Activated CD4-positive, alpha-beta T cell treated with anti-CD3 and anti-CD28 coated beads, Interleukin-2, amount 50 U/mL, for 24 hours (primary cell): ENCODE results near the gene SMPDL3B.
A peak's percentile ranks its signal among the peaks of the same experiment; 100 is the strongest.

Source experiments
- DNase-seq, 2 donors: peaks; one replicate each; pipeline ENCODE4 v3.0.0-alpha.2; 2020; ENCODE audit warnings: low read depth in 1 of 2, low spot score in 1 of 2

Gene SMPDL3B

DNA sequence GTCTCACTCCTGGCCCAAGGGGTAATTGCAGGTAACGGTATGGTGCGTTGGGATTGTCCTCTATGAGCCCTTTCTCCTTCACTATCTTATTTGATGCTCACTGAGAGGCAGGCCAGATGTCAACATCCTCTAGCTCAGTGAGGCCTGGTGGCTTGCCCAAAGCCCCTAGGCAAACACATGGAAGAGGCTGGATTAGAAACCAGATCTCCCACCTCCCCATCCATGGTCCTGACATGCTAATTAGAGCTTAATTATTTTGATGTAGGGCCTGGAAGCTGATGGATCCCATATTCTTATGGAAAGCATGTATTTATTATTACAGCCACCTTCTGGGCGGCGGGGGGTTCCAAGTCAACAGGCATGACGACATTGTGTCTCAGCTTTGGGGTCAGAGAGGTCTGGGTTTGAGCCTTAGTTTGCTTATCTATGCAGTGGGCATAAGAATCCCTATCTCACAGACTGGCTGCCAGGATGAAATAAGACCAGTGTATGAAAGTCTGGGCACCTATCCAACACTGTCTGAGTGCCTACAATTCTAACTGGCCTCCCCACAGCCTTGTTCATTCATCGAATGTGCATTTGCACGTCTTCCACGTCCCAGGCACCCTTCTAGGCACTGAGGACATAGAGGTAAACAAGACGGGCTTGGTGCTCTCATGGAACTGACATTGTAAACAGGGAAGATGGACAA, 6.2 kb downstream of the SMPDL3B start:
- no peak for DNase-seq

DNA sequence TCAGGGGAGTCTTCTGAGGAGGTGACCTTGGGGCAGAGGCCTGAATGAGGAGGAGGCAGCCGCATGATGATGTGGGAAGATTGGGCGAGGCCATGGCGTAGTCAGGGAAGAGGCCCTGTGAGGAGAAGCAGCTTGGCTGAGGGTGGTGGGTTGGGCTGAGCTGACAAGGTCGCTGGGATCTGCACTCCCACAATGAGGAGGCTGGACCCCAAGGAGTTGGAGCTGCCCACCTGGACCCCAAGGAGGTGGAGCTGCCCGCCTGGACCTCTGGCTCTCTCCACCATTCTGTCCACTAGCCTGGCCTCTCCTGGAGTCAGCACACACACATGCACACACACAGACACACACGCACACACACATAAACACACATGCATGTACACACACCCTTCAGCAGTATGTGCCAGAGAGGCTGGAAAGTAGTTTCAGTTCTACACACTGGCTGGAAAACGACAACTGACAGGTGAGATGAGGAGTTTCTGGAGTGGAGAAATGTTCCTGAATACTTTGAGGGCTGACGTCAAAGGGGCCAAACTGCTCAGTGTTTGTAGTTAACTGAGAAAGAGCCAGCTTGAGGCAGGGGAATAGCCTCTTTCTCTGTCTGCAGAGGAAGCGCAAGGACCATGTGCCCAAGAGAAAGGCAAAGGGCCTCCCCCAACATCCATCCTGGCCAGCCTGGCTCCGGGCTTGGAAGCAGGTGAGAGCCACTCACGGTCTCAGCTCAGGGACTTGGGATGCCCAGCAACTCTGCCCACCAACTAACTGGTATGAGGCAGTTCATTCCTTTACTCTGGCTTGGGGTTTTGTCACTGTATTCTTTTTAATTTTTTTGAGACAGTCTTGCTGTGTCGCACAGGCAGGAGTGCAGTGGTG, 7.1 kb downstream of the SMPDL3B start:
- no peak for DNase-seq

DNA sequence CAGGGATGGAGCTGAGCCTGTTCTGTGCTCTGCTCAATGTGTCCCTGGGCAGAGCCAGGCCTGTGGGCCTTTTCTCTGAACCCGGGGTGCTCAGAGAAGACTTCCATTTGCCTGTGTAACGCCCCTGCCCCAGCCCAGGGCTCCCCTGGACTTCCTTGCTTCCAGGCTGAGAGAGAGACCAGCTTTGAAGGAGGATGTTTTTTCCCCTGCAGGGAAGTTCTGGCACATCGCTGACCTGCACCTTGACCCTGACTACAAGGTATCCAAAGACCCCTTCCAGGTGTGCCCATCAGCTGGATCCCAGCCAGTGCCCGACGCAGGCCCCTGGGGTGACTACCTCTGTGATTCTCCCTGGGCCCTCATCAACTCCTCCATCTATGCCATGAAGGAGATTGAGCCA, 10.2 kb downstream of the SMPDL3B start:
- DNase-seq: no peak

DNA sequence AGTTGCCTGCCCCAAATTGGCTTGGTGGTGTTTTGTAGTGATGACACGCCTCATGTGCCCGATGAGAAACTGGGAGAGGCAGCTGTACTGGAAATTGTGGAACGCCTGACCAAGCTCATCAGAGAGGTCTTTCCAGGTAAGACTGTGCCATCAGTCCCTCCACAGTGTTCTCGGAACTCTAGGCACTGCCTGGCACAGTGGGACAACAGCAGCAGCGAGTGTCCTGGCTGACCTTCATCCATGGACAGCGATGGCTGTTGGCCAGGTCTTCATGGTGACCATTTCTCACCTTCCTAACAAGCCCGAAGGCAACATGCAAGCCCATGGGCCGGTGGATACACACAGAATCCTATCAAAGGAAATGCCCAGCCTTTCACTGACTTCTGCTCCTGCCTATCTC, 14.2 kb downstream of the SMPDL3B start:
- no peak for DNase-seq

DNA sequence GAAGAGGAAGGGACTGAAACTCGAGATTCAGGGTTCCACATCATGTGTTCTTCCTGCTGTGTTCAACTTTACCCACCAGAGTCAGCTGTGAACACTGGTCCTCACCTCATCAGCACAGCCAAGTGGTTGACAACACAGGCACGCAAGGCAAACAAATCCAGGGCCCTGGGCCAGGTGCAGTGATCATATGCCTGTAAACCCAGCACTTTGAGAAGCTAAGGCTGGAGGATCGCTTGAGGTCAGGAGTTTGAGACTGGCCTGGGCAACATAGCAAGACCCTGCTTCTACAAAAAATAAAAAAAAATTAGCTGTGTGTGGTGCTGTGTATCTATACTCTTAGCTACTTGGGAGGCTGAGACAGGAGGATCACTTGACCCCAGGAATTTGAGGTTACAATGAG, 16.6 kb downstream of the SMPDL3B start:
- no peak for DNase-seq

DNA sequence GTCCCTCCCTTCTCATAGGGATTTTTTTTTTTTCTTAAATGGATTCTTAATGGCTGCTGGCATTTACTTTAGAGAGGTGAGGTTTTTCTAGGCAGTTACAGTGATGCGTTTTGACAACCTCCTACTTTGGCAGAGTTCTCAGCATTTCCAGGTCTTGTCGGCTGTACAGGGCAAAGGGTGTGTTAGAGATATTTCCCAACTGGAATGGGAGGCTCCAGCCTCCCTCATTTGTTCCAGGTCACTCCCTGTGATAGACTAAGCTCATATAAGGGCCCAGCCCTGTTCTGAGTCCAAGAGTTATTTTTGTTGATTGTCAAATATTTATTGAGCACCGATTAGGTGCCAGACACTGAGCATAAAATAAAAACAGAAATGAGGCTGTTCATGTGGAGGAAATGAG, 17.3 kb downstream of the SMPDL3B start:
- DNase-seq: no peak

DNA sequence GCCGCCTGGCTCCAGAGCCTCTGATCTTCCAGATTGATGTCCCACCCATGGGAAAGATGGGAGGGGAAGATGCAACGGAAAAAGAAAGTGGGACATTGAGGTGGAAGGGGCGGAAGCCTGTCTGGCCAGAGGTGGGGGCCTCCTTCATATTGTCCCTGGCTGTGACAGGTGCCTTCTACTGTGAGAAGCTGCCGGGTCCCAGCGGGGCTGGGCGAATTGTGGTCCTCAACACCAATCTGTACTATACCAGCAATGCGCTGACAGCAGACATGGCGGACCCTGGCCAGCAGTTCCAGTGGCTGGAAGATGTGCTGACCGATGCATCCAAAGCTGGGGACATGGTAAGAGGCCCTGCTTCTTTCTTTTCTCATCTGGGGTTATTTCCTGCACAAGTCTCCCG, 19.4 kb downstream of the SMPDL3B start:
- no peak for DNase-seq

DNA sequence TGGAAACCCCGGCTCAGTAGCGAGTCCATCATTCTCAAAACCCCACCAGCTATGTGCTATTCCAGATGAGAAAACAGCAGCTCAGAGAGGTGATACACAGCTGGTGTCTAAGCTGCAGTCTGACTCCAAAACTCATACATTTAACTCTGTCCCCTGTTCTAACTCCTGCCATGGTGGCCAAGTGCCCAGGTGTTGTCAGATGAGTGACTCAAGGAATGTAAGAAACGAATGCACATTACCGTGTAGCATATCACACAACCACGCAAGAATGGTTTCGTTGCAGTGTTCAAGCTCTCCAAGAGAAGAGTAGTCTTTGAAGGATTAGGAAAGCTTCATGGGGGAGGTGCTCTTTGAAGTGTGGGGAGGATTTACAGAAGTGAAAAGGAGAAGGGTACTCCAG, 20.3 kb downstream of the SMPDL3B start:
- no peak for DNase-seq

DNA sequence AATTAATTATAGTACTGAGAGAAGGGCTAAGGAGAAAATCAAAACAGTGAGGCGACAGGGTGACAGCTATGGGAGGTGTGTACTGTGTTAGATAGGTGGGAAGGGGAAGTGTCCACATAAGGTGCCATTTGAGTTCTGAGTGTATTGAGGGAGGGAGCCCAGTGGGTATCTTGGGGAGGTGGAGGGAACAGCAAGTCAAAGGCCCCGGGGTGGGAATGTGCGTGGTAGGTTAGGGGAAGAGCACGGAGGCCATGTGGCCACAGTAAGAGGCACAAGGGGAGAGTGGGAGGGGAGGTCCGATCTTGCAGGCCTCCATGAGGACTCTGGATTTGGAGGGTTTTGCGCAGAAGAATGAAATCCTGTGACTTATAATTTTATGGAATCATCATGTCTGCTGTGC, 22.0 kb downstream of the SMPDL3B start:
- no peak for DNase-seq

DNA sequence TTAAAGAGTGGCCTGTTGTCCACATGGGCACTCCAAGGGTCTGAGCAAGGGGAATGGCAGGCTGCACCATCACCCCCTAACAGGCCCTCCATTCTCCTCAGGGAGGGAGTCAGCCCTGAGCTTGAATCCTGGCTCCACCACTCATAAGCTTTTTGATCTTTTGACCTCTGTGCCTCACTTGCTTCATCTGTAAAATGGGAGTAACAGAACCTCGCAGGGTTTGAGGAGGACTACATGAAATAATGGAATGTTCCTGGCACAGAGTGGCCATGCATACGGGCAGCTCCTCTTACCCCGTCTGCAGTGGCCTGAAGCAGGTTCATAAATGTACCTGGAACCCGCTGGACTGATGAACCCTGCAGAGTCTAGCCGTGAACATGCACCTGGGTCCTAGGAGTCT, 22.9 kb downstream of the SMPDL3B start:
- DNase-seq: no peak

DNA sequence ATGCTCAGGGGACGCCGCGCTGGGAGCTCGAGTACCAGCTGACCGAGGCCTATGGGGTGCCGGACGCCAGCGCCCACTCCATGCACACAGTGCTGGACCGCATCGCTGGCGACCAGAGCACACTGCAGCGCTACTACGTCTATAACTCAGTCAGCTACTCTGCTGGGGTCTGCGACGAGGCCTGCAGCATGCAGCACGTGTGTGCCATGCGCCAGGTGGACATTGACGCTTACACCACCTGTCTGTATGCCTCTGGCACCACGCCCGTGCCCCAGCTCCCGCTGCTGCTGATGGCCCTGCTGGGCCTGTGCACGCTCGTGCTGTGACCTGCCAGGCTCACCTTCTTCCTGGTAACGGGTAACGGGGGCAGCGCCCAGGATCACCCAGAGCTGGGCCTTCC, 23.7 kb downstream of the SMPDL3B start:
- no peak for DNase-seq

DNA sequence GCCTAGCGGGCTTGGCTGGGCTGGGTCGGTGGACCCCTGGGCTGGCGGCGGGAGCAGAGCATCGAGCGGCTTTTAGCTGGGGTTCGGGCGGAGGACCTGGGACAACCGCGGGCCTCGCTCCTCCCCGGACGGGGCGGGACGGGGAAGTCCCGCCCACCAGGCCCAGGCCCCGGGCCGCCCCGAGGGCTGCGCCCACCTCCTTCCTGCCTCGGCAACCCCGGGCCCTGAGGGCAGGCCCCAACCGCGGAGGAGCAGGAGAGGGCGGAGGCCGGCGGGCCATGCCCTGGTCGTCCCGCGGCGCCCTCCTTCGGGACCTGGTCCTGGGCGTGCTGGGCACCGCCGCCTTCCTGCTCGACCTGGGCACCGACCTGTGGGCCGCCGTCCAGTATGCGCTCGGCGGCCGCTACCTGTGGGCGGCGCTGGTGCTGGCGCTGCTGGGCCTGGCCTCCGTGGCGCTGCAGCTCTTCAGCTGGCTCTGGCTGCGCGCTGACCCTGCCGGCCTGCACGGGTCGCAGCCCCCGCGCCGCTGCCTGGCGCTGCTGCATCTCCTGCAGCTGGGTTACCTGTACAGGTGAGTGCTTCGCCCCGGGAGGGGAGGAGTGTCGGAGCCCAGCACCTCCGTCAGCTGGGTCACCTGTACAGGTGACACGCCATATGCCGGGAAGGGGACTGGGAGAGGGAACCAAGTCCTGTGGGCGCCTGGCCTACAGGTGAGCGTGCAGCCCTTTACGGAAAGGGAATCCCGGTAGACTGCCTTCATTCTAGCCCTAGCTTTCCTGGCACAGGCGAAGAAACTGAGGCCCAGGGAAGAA, 25.2 kb downstream of the SMPDL3B start, which contains the start of gene XKR8:
XKR8 (plus strand) TSS at position 182 of the 812 bp plus-strand sequence; CDS start at position 279, 97 bp downstream.
- DNase-seq: peak; percentile 65 to 72

DNA sequence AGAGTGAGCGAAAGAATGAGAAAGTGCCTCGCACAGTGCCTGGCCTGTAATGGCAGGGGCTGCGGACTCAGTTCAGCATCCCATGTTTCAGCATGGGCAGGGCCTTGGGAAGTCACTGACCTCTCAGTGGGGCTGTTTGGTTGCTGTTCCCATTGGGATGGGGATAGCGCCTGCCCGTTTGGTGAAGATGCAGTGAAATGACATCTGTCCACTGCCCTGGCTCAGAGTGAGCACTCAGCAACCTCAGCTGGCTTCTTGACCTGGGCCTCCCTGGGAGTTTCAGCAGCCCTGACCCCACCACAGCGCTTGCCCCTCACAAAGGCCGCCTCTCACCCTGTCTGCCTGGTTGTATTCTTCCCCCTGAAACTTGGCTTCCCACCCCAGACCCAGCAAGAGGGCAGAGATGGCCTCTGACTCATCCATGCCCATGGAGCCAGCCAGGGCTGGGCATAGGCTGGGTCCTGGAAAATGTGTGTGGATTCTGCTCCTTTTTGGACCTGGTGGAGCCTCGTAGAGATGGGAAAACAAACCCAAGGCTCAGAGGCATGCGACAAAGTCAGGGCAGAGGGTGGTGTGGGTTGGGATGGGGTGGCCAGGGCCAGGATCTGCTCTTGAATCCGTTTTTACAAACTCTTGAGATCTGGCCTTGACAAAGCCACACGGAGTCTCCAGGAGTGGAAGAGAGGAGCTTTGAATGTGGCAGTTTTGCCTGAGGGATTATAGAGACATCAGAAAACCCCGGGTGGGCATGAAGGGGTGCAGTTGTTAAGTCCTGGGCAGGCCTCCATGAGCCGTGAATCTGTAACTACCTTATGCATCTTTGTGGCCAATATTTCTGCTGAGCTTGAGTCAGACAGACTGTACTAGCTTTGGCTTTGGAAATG, 26.2 kb downstream of the SMPDL3B start:
- no peak for DNase-seq

DNA sequence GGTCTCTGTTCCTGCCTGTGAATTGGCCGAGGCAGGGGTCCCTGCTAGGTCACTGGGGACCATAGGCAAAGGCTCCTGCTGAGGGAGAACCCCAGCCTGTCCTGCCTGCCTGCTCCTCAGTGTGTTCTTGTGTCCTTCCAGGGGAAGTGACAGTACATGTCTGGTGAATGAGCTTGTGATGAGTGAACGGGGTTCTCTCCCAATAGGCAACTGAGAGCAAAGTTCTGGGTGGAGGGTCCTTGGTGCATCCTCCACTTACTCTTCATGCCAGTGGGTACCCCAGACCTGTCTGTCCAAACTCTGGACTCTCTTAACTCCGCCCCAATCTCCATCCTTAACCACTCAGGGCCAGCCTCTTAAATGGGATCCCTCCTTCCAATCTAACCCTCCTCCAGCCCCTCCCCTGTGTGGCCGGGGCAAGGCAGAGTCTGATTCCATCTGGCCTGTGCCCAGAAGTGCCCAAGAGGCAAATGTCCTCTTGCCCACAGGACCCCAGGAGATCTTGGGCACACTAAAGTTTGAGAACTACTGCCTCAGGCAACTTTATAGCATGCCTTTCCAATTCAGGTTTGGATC, 26.9 kb downstream of the SMPDL3B start:
- DNase-seq: no peak

DNA sequence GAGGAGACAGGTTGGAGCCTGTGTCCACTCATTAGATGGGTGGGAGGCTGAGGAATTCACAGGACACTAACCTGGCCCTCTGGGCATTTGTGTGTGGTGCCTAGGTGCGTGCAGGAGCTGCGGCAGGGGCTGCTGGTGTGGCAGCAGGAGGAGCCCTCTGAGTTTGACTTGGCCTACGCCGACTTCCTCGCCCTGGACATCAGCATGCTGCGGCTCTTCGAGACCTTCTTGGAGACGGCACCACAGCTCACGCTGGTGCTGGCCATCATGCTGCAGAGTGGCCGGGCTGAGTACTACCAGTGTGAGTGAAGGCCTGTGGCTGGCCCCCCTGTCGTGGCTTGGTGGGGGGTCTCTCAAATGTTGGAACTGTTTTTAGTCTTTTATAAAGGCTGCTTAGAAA, 28.6 kb downstream of the SMPDL3B start:
- no peak for DNase-seq

DNA sequence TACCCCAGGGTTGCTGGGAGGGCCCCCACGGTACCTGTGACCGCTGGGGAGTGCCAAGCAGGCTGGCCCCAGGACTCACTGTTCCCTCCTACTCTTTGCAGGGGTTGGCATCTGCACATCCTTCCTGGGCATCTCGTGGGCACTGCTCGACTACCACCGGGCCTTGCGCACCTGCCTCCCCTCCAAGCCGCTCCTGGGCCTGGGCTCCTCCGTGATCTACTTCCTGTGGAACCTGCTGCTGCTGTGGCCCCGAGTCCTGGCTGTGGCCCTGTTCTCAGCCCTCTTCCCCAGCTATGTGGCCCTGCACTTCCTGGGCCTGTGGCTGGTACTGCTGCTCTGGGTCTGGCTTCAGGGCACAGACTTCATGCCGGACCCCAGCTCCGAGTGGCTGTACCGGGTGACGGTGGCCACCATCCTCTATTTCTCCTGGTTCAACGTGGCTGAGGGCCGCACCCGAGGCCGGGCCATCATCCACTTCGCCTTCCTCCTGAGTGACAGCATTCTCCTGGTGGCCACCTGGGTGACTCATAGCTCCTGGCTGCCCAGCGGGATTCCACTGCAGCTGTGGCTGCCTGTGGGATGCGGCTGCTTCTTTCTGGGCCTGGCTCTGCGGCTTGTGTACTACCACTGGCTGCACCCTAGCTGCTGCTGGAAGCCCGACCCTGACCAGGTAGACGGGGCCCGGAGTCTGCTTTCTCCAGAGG, 31.8 kb downstream of the SMPDL3B start:
- DNase-seq: no peak

DNA sequence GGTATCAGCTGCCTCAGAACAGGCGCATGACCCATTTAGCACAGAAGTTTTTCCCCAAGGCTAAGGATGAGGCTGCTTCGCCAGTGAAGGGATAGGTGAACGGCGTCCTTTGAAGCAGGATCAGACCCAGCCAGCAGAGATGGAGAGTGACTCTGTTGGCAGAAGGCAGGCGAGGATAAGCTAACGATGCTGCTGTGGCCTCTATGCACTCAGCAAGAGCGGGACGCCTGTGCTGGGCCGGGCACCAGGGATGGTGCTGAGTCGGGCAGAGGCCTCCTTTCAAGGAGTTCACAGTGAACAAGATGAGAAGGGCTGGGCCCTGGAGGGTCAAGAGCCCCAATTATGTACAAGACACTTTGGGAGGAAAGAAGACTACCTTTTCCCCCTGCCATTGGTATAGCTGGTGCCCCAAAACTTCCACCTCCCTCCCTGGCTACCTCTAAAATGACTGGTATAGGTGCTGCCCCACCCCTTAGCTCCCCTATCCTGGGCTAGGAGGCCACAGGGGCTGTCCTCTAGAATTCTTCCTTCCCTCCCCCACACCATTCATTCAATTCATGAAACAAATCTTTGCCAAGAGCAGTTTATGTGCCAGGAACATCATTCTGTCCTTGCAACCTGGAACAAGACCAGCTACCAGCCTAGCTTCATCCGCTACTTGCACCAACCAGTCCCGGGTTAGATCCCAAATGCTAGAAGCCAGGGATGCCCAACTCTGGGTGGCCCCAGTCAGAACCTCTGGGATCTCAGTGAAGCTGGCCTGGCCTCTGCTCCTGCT, 32.5 kb downstream of the SMPDL3B start:
- no peak for DNase-seq

DNA sequence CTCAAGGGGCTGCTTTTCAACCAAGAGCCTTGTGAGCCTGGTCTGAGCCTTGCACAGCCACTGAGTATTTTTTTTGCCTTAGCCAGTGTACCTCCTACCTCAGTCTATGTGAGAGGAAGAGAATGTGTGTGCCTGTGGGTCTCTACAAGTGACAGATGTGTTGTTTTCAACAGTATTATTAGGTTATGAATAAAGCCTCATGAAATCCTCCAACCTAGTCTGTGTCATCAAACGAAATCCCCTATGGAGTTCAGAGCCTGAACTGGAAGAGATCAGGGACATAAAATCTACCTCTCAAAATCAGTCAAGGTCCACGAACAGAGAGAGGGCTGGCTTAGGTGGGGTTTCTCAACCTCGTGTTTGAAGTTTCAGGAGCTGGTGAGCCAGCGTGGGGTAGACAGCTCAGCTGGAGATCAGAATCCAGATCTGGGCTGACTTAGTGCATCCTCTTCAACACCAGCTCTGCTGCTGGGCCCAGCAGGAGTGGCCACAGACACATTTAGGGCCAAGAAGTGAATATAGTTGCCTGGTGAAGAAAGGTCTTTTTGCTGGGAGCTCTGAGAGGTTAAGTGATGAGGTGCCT, 33.2 kb downstream of the SMPDL3B start:
- no peak for DNase-seq

DNA sequence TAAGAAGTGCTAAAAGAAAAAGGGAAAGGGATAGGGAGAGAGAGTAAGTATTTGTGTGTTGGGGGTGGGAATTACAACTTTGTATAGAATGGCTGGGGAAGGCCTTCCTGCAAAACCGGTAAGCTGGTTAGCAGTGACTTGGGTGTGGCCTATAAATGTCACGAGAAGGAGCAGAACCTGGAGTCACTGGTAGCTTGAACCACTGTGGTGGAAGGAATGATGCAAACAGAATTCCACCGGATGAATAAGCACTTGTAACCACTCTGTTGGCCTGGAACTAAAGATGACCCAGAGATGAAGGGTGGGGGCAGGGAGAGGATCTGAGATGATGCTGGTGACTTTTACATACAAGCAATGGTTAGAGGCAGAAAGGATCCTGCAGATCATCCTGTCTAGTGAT, 33.9 kb downstream of the SMPDL3B start:
- DNase-seq: no peak
